GM12878 (cell line): ENCODE results near the gene PCSK6. TPM values are rescaled to one million over a fixed set of nuclear protein-coding genes. Genes with fewer than 3 reads are reported as not detected.

Experiments
- ATAC-seq: fragments of 200-7000 bp; cut with Tn5 transposase; 3 replicates; pipeline ENCODE4 v1.9.1; 2020; ENCODE audit warnings: mild to moderate bottlenecking, moderate library complexity
- BruUV-seq: library from RNA; stranded (reverse); fragments of 400-500 nt; replicated peaks from 2 replicates; lab custom pipeline; 2021; lab: Mats Ljungman, UMichigan
- CTCF ChIA-PET: fragments of 300-600 bp; sonication (Branson Sonifier 250); formaldehyde crosslinking; extraction: SDS; loops from one replicate; lab custom pipeline; 2021; ENCODE audit warnings: inconsistent platforms; lab: Yijun Ruan, JAX
- POLR2A ChIA-PET: fragments of 350-600 bp; formaldehyde crosslinking; extraction: SDS; loops from one replicate; lab custom pipeline; 2021; ENCODE audit warnings: inconsistent platforms; lab: Charles Lee
- RAD21 ChIA-PET: fragments of 300-600 bp; sonication (Branson Sonifier 250); formaldehyde crosslinking; loops from one replicate; lab custom pipeline; 2023; ENCODE audit warnings: antibody characterized with exemption; ENCODE audit not compliant: unreplicated experiment; lab: Charles Lee
- SMC1A ChIA-PET: fragments of 300-600 bp; sonication (Branson Sonifier 250); formaldehyde crosslinking; loops from one replicate; lab custom pipeline; 2023; ENCODE audit not compliant: unreplicated experiment, uncharacterized antibody; lab: Charles Lee
- DNase-seq: peaks from one replicate; pipeline ENCODE4 v3.0.0-alpha.2; 2011; ENCODE audit warnings: low read depth, low spot score
- FAIRE-seq: peaks from 3 replicates; lab custom pipeline; 2011; peaks lifted over from hg19 to GRCh38; lab: Jason Lieb, UNC
- H2AFZ ChIP-seq: 2 replicates; pipeline ENCODE4 v1.6.0; 2011; ENCODE audit warnings: low read depth, low read length, control low read depth; ENCODE audit not compliant: control insufficient read depth
- H3K27ac ChIP-seq: 2 replicates; pipeline ENCODE4 v1.5.1; 2011; ENCODE audit warnings: control low read depth; ENCODE audit not compliant: control insufficient read depth, insufficient read depth
- H3K27me3 ChIP-seq, 2 experiments: replicated peaks in 1 of 2; 2 replicates each; pipeline versions ENCODE4 v1.6.0 to v1.6.1; 2011; ENCODE audit warnings: low read length in 1 of 2; ENCODE audit not compliant: control insufficient read depth in 2 of 2, insufficient read depth in 2 of 2
- H3K36me3 ChIP-seq, 2 experiments: 2 replicates each; pipeline ENCODE4 v1.5.1; 2011; ENCODE audit warnings: low read length in 1 of 2; ENCODE audit not compliant: control insufficient read depth in 2 of 2, insufficient read depth in 2 of 2
- H3K4me1 ChIP-seq: 2 replicates; pipeline ENCODE4 v1.6.1; 2011; ENCODE audit warnings: mild to moderate bottlenecking, low read length, moderate library complexity, mixed read lengths; ENCODE audit not compliant: control insufficient read depth, insufficient read depth
- H3K4me2 ChIP-seq: 2 replicates; pipeline ENCODE4 v1.6.0; 2011; ENCODE audit warnings: control low read depth; ENCODE audit not compliant: control insufficient read depth, insufficient read depth
- H3K4me3 ChIP-seq: fragments of 200-600 bp; sonication (generic); 2 replicates; pipeline ENCODE4 v1.5.1; 2016
- H3K79me2 ChIP-seq: 2 replicates; pipeline ENCODE4 v1.6.0; 2011; ENCODE audit warnings: low read length; ENCODE audit not compliant: control insufficient read depth, insufficient read depth
- H3K9ac ChIP-seq: 2 replicates; pipeline ENCODE4 v1.8.0; 2011; ENCODE audit warnings: low read length, control low read depth, mixed read lengths; ENCODE audit not compliant: control insufficient read depth, insufficient read depth
- H3K9me3 ChIP-seq: replicated peaks from 3 replicates; pipeline ENCODE4 v1.5.1; 2011; ENCODE audit warnings: mild to moderate bottlenecking, low read length; ENCODE audit not compliant: control insufficient read depth, insufficient read depth
- H4K20me1 ChIP-seq: 2 replicates; pipeline ENCODE4 v1.6.0; 2011; ENCODE audit not compliant: control insufficient read depth, insufficient read depth
- ASH2L ChIP-seq: fragments of 300-600, 200-600 bp; sonication (generic); IDR thresholded peaks from 2 replicates; pipeline ENCODE4 v1.6.1; 2017; ENCODE audit warnings: low read depth, mild to moderate bottlenecking, borderline replicate concordance
- BACH1 ChIP-seq: fragments of 450-650 bp; IDR thresholded peaks from 2 replicates; pipeline ENCODE4 v1.6.1; 2017; ENCODE audit warnings: mild to moderate bottlenecking, borderline replicate concordance
- BMI1 ChIP-seq: fragments of 450-650 bp; IDR thresholded peaks from 2 replicates; pipeline ENCODE4 v1.6.1; 2016; ENCODE audit warnings: mild to moderate bottlenecking, moderate library complexity, borderline replicate concordance
- CBFB ChIP-seq: IDR thresholded peaks from 2 replicates; pipeline ENCODE4 v1.6.1; 2016; ENCODE audit warnings: antibody characterized with exemption, low read depth
- CBX3 ChIP-seq: fragments of 200-600 bp; sonication (generic); IDR thresholded peaks from 2 replicates; pipeline ENCODE4 v1.6.1; 2016; ENCODE audit warnings: low read depth, borderline replicate concordance
- FOS ChIP-seq: IDR thresholded peaks from 3 replicates; pipeline ENCODE4 v1.6.1; 2011; ENCODE audit warnings: borderline replicate concordance; ENCODE audit not compliant: insufficient read length; ENCODE audit errors: extremely low read depth
- FOXK2 ChIP-seq: fragments of 450-650 bp; IDR thresholded peaks from 2 replicates; pipeline ENCODE4 v1.6.1; 2017; ENCODE audit warnings: mild to moderate bottlenecking, moderate library complexity
- IRF4 ChIP-seq: IDR thresholded peaks from 2 replicates; pipeline ENCODE4 v1.6.1; 2011; ENCODE audit warnings: low read depth, low read length
- MYC ChIP-seq: IDR thresholded peaks from 2 replicates; pipeline ENCODE4 v1.6.1; 2011; ENCODE audit warnings: mild to moderate bottlenecking, low read length, moderate library complexity, inconsistent platforms; ENCODE audit not compliant: insufficient read depth, insufficient replicate concordance, insufficient read length, severe bottlenecking
- NRF1 ChIP-seq: conservative IDR thresholded peaks from 2 replicates; pipeline ENCODE4 v1.6.1; 2011; ENCODE audit warnings: mild to moderate bottlenecking, low read depth, low read length, improper control_type of control experiment
- POLR2A ChIP-seq: IDR thresholded peaks from 2 replicates; pipeline ENCODE4 v1.6.1; 2011; ENCODE audit warnings: low read depth, mild to moderate bottlenecking, low read length
- WGBS: methylation state at CpG from one replicate; pipeline ENCODE4 v1.1.6; 2016; ENCODE audit warnings: low lambda C conversion rate; ENCODE audit not compliant: insufficient replicate concordance, insufficient coverage; ENCODE audit errors: missing lambda C conversion rate; 5-methylcytosine and 5-hydroxymethylcytosine counted together
- in situ Hi-C: fragments of 300-500 bp; cut with MboI; formaldehyde crosslinking; loops from 9 replicates; pipeline ENCODE4 v1.14.3; 2018; ENCODE audit warnings: mixed read lengths
- intact Hi-C: fragments of 100-400 bp; cut with micrococcal nuclease; formaldehyde crosslinking; loops from one replicate; pipeline ENCODE4 v1.14.2; 2022; ENCODE audit not compliant: unreplicated experiment
- polyA plus RNA-seq, 11 experiments: library from polyadenylated mRNA; depleted of rRNA in 4 of 11; unstranded in 6 of 11; stranded (reverse) in 5 of 11; fragments of >200 nt; fragmentation: Nextera tagmentation in 4 of 11; fragmentation: Illumina TruSeq in 1 of 11; extraction: Ambion mirVana in 4 of 11; extraction: Trizol in 1 of 11; gene quantifications; 1 replicate in 1 of 11; 2 replicates in 10 of 11; pipeline versions ENCODE4 v1.2.1 to v1.2.3, GENCODE V29; 2011 to 2016; ENCODE audit warnings: inconsistent platforms in 2 of 11, missing spikeins in 2 of 11, low read depth in 1 of 11
- total RNA-seq, 4 experiments: library from RNA; depleted of rRNA in 3 of 4; stranded (reverse); fragments of >200 nt in 3 of 4; fragmentation: Illumina TruSeq in 1 of 4; extraction: Trizol in 1 of 4; gene quantifications; 2 replicates each; pipeline versions ENCODE4 v1.2.1 to v1.2.3, GENCODE V29; 2013 to 2021

The PCSK6 gene
- total and polyA plus RNA-seq, 10 of the 15 experiments (the other 5 are each of a cell fraction or from before 2014, with no cell fraction given), result 0.19 to 0.67 (median 0.25) TPM; not detected in 4

DNA sequence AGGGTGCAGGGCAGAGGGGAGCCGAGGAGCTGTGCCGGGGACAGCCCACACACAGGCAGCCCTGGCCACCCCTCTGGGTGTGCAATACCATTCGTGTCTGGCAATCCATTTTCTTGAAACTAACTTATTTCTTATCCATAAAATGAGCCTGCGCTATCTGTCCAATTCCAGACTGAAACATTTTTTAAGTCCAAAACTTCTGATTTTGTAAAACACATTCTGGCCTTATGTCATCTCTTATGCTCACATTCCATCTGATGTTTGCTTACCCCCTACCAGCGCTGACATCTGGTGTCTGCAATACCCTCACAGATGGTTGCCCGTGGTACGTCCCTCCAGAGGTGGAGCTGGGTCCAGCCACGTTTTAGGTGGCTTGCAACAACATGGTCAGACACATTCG lies 31.8 kb downstream of the PCSK6 start:
- H3K4me3 ChIP-seq, result no peak overlapping the region
- intact Hi-C loops (no loop called here), in situ Hi-C loops (no loop called here)
- no peak overlapping the region for H3K4me2 ChIP-seq
- BruUV-seq, result no TSS peak
- 16% methylated on average over 9 of the region's 9 CpGs for WGBS
- no peaks in the 10 kb centered on the region for H3K36me3 ChIP-seq
- ATAC-seq, result no peak
- no peaks in the 10 kb centered on the region for H4K20me1 ChIP-seq
- H3K27ac ChIP-seq, result no peak overlapping the region
- no peak for DNase-seq
- ChIA-PET CTCF (interaction anchor here (0.5 kb wide), 1 partner anchor 121 kb away, joined by 3 read pairs; no protein-coding TSS in a partner anchor), SMC1A (no interaction called here), POLR2A (no interaction called here), RAD21 (no interaction called here)
- no peak overlapping the region for H2AFZ ChIP-seq
- no peak overlapping the region for H3K9ac ChIP-seq
- H3K4me1 ChIP-seq, result no peaks in the 10 kb centered on the region
- H3K79me2 ChIP-seq, result no peaks in the 10 kb centered on the region
- no peak for FAIRE-seq
- TF ChIP-seq CBFB, result no peak
- no peak for TF ChIP-seq IRF4
- no peak for TF ChIP-seq MYC
- no peak for TF ChIP-seq ASH2L
- no peak for TF ChIP-seq CBX3
- TF ChIP-seq BMI1, result no peak
- TF ChIP-seq FOXK2, result no peak
- no peak for TF ChIP-seq NRF1
- no peaks in the 10 kb centered on the region for H3K9me3 ChIP-seq
- H3K27me3 ChIP-seq, result peaks cover 0 to 5% of the 10 kb centered on the region in 2 experiments; a peak in 3 of 4 replicates

DNA sequence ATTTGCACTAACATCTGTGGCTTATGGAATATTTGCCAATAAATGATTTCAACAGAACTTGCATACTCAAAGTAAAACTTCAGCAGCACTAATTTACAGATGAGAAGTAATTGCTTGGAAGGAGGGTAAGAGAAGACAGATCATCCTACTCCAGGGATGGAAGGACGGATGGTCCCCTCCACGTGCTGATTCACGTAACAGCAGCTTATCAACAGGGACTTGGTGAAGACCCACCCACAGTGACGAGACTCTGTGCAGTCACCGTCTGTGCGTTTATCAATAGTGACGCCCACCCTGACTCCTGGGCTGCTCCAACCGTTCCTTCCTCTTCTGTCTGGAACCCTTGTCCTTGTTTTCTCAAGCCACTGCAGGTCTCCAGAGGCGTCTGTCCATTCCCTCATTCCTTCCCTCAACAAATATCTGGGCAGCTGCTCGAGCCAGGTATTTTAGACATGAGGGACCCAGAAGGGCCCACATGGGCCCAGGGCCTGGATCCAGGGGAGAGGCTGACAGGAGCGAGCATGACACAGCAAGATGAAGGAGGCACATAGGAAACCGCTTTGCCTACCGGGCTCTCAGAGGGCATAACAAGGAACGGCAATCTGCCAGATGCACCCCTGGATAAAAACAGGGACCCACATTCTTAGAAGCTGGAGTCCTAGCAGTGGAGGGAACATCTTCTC lies 33.3 kb downstream of the PCSK6 start:
- no TSS peak for BruUV-seq
- ATAC-seq (no peak), FAIRE-seq (no peak), DNase-seq (no peak)
- CTCF ChIA-PET, result no interaction called here
- 40% methylated on average over 13 of the region's 14 CpGs for WGBS
- SMC1A ChIA-PET, result no interaction called here
- POLR2A ChIA-PET, result no interaction called here
- in situ Hi-C loops, result no loop called here
- no peaks in the 10 kb centered on the region for H4K20me1 ChIP-seq
- H2AFZ ChIP-seq, result no peak overlapping the region
- RAD21 ChIA-PET, result no interaction called here
- no peaks in the 10 kb centered on the region for H3K4me1 ChIP-seq
- H3K9me3 ChIP-seq, result no peaks in the 10 kb centered on the region
- H3K9ac ChIP-seq, result no peak overlapping the region
- no peak overlapping the region for H3K4me2 ChIP-seq
- no peaks in the 10 kb centered on the region for H3K36me3 ChIP-seq
- peaks cover 0 to 5% of the 10 kb centered on the region in 2 experiments; a peak in 3 of 4 replicates for H3K27me3 ChIP-seq
- H3K27ac ChIP-seq, result no peak overlapping the region
- intact Hi-C loops, result no loop called here
- no peaks in the 10 kb centered on the region for H3K79me2 ChIP-seq
- TF ChIP-seq BACH1 (no peak), POLR2A (no peak), FOS (no peak)
- no peak overlapping the region for H3K4me3 ChIP-seq
